HG02571 (cell line): ENCODE data around the gene VPS8.

Source experiments
- ATAC-seq: cut with Tn5 transposase; IDR thresholded peaks from one replicate; pipeline ENCODE4 v1.9.1; 2021; ENCODE audit warnings: mild to moderate bottlenecking, moderate library complexity; ENCODE audit not compliant: unreplicated experiment

Gene VPS8

GRCh38 chr3:184811999-184812661 is at the start of gene VPS8:
TSS of gene VPS8 (plus strand) at chr3:184812166. CDS start at chr3:184824633, 12,467 bp downstream.
- ATAC-seq: peak; percentile 89

- ATAC-seq: no peak
These were observed 47.8 kb upstream of the VPS8 start for GRCh38 chr3:184764191-184764590.

GRCh38 chr3:184765047-184765729 is 46.8 kb upstream of the VPS8 start:
- ATAC-seq: no peak

GRCh38 chr3:184765730-184766074 is 46.3 kb upstream of the VPS8 start:
- ATAC-seq: peak; percentile 54

- no peak for ATAC-seq
These were observed 45.3 kb upstream of the VPS8 start for GRCh38 chr3:184766555-184767261.

GRCh38 chr3:184767377-184767776 is 44.6 kb upstream of the VPS8 start:
- ATAC-seq: no peak

GRCh38 chr3:184769382-184770170 is 42.4 kb upstream of the VPS8 start:
- no peak for ATAC-seq

- ATAC-seq: no peak
These were observed 41.4 kb upstream of the VPS8 start for GRCh38 chr3:184770541-184770940.

GRCh38 chr3:184771301-184772127 is 40.5 kb upstream of the VPS8 start:
- ATAC-seq: no peak

- no peak for ATAC-seq
These were observed 39.2 kb upstream of the VPS8 start for GRCh38 chr3:184772667-184773272.

GRCh38 chr3:184773283-184774186 is 38.4 kb upstream of the VPS8 start:
- no peak for ATAC-seq

- ATAC-seq: no peak
These were observed 35.0 kb upstream of the VPS8 start for GRCh38 chr3:184776916-184777315.

GRCh38 chr3:184777566-184778356 is 34.2 kb upstream of the VPS8 start:
- ATAC-seq: peak; percentile 65

- no peak for ATAC-seq
These were observed 33.3 kb upstream of the VPS8 start for GRCh38 chr3:184778426-184779332.

- no peak for ATAC-seq
These were observed 30.9 kb upstream of the VPS8 start for GRCh38 chr3:184780981-184781515.

GRCh38 chr3:184781801-184782200 is 30.2 kb upstream of the VPS8 start:
- no peak for ATAC-seq

GRCh38 chr3:184783319-184783718 is 28.6 kb upstream of the VPS8 start:
- no peak for ATAC-seq
